HEK293 (cell line): ENCODE measurements around the gene GCNT2.

Experiments used
- CTCF ChIA-PET: fragments of 350-600 bp; formaldehyde crosslinking; extraction: SDS; loops from one replicate; lab custom pipeline; 2021; ENCODE audit warnings: antibody characterized with exemption; lab: Yijun Ruan, JAX
- POLR2A ChIA-PET: fragments of 300-600 bp; formaldehyde crosslinking; extraction: SDS; loops from one replicate; lab custom pipeline; 2020; ENCODE audit warnings: antibody characterized with exemption, inconsistent platforms; lab: Yijun Ruan, JAX
- H3K27ac ChIP-seq: fragments of 200-500 bp; sonication (Bioruptor generic); 2 replicates; pipeline ENCODE4 v1.5.1; 2014; ENCODE audit warnings: low read depth, low read length, control low read depth, inconsistent platforms; ENCODE audit errors: extremely low read depth
- H3K36me3 ChIP-seq, 2 experiments: fragments of 200-500 bp in 1 of 2; sonication (Bioruptor generic) in 1 of 2; 1 replicate in 1 of 2; 2 replicates in 1 of 2; pipeline ENCODE4 v1.5.1; 2014 to 2017; ENCODE audit warnings: inconsistent platforms in 2 of 2, low read length in 2 of 2; ENCODE audit not compliant: control insufficient read depth in 2 of 2, insufficient read depth in 1 of 2
- H3K4me1 ChIP-seq: fragments of 200-500 bp; sonication (Bioruptor generic); 2 replicates; pipeline ENCODE4 v1.5.1; 2014; ENCODE audit warnings: mild to moderate bottlenecking, low read length, inconsistent platforms; ENCODE audit not compliant: control insufficient read depth, insufficient read depth
- H3K4me3 ChIP-seq: 2 replicates; pipeline ENCODE4 v1.5.1; 2011; ENCODE audit warnings: low read depth, mild to moderate bottlenecking, control low read depth, low read length, moderate library complexity
- H3K9me3 ChIP-seq: fragments of 200-500 bp; sonication (Bioruptor generic); 2 replicates; pipeline ENCODE4 v1.5.1; 2014; ENCODE audit warnings: low read depth, low read length, inconsistent platforms; ENCODE audit not compliant: control insufficient read depth, insufficient read depth
- BCL11A ChIP-seq: fragments of 450-650 bp; formaldehyde crosslinking; IDR thresholded peaks from 2 replicates; pipeline ENCODE4 v1.5.1; 2016; ENCODE audit warnings: low read depth, missing biosample characterization, missing genetic modification characterization
- GLIS2 ChIP-seq: fragments of 450-650 bp; formaldehyde crosslinking; IDR thresholded peaks from 2 replicates; pipeline ENCODE4 v1.5.1; 2016; ENCODE audit warnings: missing biosample characterization, missing genetic modification characterization
- KLF8 ChIP-seq: fragments of 450-650 bp; formaldehyde crosslinking; IDR thresholded peaks from 2 replicates; pipeline ENCODE4 v1.5.1; 2016; ENCODE audit warnings: missing biosample characterization, missing genetic modification characterization
- OSR2 ChIP-seq: fragments of 450-650 bp; formaldehyde crosslinking; IDR thresholded peaks from 2 replicates; pipeline ENCODE4 v1.5.1; 2016; ENCODE audit warnings: missing biosample characterization, missing genetic modification characterization
- PRDM1 ChIP-seq: fragments of 450-650 bp; formaldehyde crosslinking; IDR thresholded peaks from 2 replicates; pipeline ENCODE4; 2016; ENCODE audit warnings: missing biosample characterization, missing genetic modification characterization
- PRDM10 ChIP-seq: fragments of 450-650 bp; formaldehyde crosslinking; IDR thresholded peaks from 2 replicates; pipeline ENCODE4 v1.5.1; 2016; ENCODE audit warnings: missing biosample characterization, missing genetic modification characterization
- SALL2 ChIP-seq: fragments of 450-650 bp; formaldehyde crosslinking; IDR thresholded peaks from 2 replicates; pipeline ENCODE4 v1.5.0; 2017; ENCODE audit warnings: missing biosample characterization, mild to moderate bottlenecking, missing genetic modification characterization, borderline replicate concordance
- SCRT1 ChIP-seq: fragments of 450-650 bp; formaldehyde crosslinking; IDR thresholded peaks from 2 replicates; pipeline ENCODE4 v1.5.1; 2016; ENCODE audit warnings: missing biosample characterization, missing genetic modification characterization, borderline replicate concordance
- SCRT2 ChIP-seq: fragments of 450-650 bp; formaldehyde crosslinking; IDR thresholded peaks from 2 replicates; pipeline ENCODE4 v1.5.1; 2016; ENCODE audit warnings: missing biosample characterization, missing genetic modification characterization
- ZBTB17 ChIP-seq: fragments of 450-650 bp; formaldehyde crosslinking; IDR thresholded peaks from 2 replicates; pipeline ENCODE4 v1.5.1; 2016; ENCODE audit warnings: missing biosample characterization, missing genetic modification characterization
- ZBTB6 ChIP-seq: fragments of 450-650 bp; formaldehyde crosslinking; IDR thresholded peaks from 2 replicates; pipeline ENCODE4 v1.5.1; 2017; ENCODE audit warnings: missing biosample characterization, missing genetic modification characterization
- ZEB2 ChIP-seq: fragments of 450-650 bp; formaldehyde crosslinking; IDR thresholded peaks from 2 replicates; pipeline ENCODE4 v1.5.1; 2016; ENCODE audit warnings: missing biosample characterization, missing genetic modification characterization
- ZFHX2 ChIP-seq: fragments of 450-650 bp; formaldehyde crosslinking; conservative IDR thresholded peaks from 2 replicates; pipeline ENCODE4 v1.5.1; 2016; ENCODE audit warnings: missing biosample characterization, missing genetic modification characterization
- ZFP37 ChIP-seq: fragments of 450-650 bp; formaldehyde crosslinking; IDR thresholded peaks from 2 replicates; pipeline ENCODE4 v1.5.1; 2016; ENCODE audit warnings: missing biosample characterization, missing genetic modification characterization
- ZFP41 ChIP-seq: fragments of 450-650 bp; formaldehyde crosslinking; IDR thresholded peaks from 2 replicates; pipeline ENCODE4 v1.5.1; 2016; ENCODE audit warnings: missing biosample characterization, missing genetic modification characterization, borderline replicate concordance
- ZNF10 ChIP-seq: fragments of 450-650 bp; formaldehyde crosslinking; IDR thresholded peaks from 2 replicates; pipeline ENCODE4 v1.5.1; 2017; ENCODE audit warnings: missing biosample characterization, missing genetic modification characterization
- ZNF112 ChIP-seq: fragments of 450-650 bp; formaldehyde crosslinking; IDR thresholded peaks from 2 replicates; pipeline ENCODE4 v1.5.0; 2017; ENCODE audit warnings: missing biosample characterization, missing genetic modification characterization
- ZNF157 ChIP-seq: fragments of 450-650 bp; formaldehyde crosslinking; IDR thresholded peaks from 2 replicates; pipeline ENCODE4 v1.5.1; 2016; ENCODE audit warnings: missing biosample characterization, missing genetic modification characterization
- ZNF184 ChIP-seq: fragments of 450-650 bp; IDR thresholded peaks from 2 replicates; pipeline ENCODE4 v1.5.1; 2018; ENCODE audit warnings: missing biosample characterization, mild to moderate bottlenecking, missing genetic modification characterization
- ZNF24 ChIP-seq: fragments of 450-650 bp; formaldehyde crosslinking; IDR thresholded peaks from 2 replicates; pipeline ENCODE4 v1.5.1; 2016; ENCODE audit warnings: missing biosample characterization, missing genetic modification characterization
- ZNF366 ChIP-seq: fragments of 450-650 bp; formaldehyde crosslinking; conservative IDR thresholded peaks from 2 replicates; pipeline ENCODE4 v1.5.1; 2016; ENCODE audit warnings: missing biosample characterization, missing genetic modification characterization
- ZNF398 ChIP-seq: fragments of 450-650 bp; formaldehyde crosslinking; IDR thresholded peaks from 2 replicates; pipeline ENCODE4 v1.5.1; 2017; ENCODE audit warnings: missing biosample characterization, missing genetic modification characterization

GCNT2 gene

GRCh38 chr6:10511477-10511876 lies 9.7 kb upstream of the GCNT2 start:
- H3K27ac ChIP-seq = no peak overlapping the region
- no peak for TF ChIP-seq ZNF157 (tag by site-specific recombination)
- no peak for TF ChIP-seq ZFP41 (tag by site-specific recombination)
- peak; percentile 93 for TF ChIP-seq SCRT1 (tag by site-specific recombination)
- TF ChIP-seq GLIS2 (tag by site-specific recombination) = no peak
- TF ChIP-seq ZNF184 (tag by site-specific recombination) = no peak
- TF ChIP-seq PRDM1 (tag by site-specific recombination) = peak; percentile 91
- peak; percentile 86 for TF ChIP-seq ZBTB17 (tag by site-specific recombination)
- no peak for TF ChIP-seq ZNF24 (tag by site-specific recombination)
- TF ChIP-seq ZFHX2 (tag by site-specific recombination) = no peak
- peak; percentile 99 for TF ChIP-seq SCRT2 (tag by site-specific recombination)
- no peak for TF ChIP-seq ZNF112
- peak; percentile 68; the same call in 1 of the 2 replicates for TF ChIP-seq BCL11A
- 0 out of 2 replicates have a peak, but pooled peaks have one; percentile 47 for TF ChIP-seq ZFP37 (tag by site-specific recombination)
- TF ChIP-seq ZNF10 (tag by site-specific recombination) = peak; percentile 41; the same call in 1 of the 2 replicates
- TF ChIP-seq KLF8 (tag by site-specific recombination) = no peak
- peak; percentile 33; the same call in 1 of the 2 replicates for TF ChIP-seq PRDM10 (tag by site-specific recombination)
- 0 out of 2 replicates have a peak, but pooled peaks have one; percentile 19 for TF ChIP-seq ZEB2 (tag by site-specific recombination)
- no peak for TF ChIP-seq ZNF398 (tag by site-specific recombination)
- TF ChIP-seq ZBTB6 (tag by site-specific recombination) = no peak
- TF ChIP-seq OSR2 (tag by site-specific recombination) = 0 out of 2 replicates have a peak, but pooled peaks have one; percentile 13
- TF ChIP-seq SALL2 (tag by site-specific recombination) = no peak
- TF ChIP-seq ZNF366 = peak; percentile 46; the same call in 1 of the 2 replicates
- TF ChIP-seq, all 188 proteins: peak for 11
- POLR2A ChIA-PET = interaction anchor here (0.6 to 2.1 kb wide), 4 partner anchors 10 to 236 kb away, joined by 3 to 12 read pairs (median 8); partner anchors contain the start of genes C6orf52, GCNT2, PAK1IP1 and TMEM14B

More at GRCh38 chr6:10511477-10511876, 9.7 kb upstream of the GCNT2 start:
- no peaks in the 10 kb centered on the region for H3K9me3 ChIP-seq
- H3K36me3 ChIP-seq = no peaks in the 10 kb centered on the region
- no peak overlapping the region for H3K4me3 ChIP-seq
- peaks cover 6% of the 10 kb centered on the region; the same call in 1 of the 2 replicates for H3K4me1 ChIP-seq
- CTCF ChIA-PET = interaction anchor here (0.6 to 4.8 kb wide), 26 partner anchors 9 to 1064 kb away, joined by 3 to 54 read pairs (median 4); partner anchors contain the start of genes GCNT2 and TMEM14B
